Liver (tissue), 9 donors: Measurements from ENCODE around the gene CYP4A22. TPM values are rescaled to one million over a fixed set of nuclear protein-coding genes. Genes with fewer than 3 reads are reported as not detected.
"Not testable (repeated sequence)": the region's sequence is repeated elsewhere in the genome, so short reads cannot be mapped to it uniquely, and the experiment has no call there.

Source experiments
- DNase-seq: peaks from one replicate; pipeline ENCODE4 v3.0.0-alpha.2; 2017; ENCODE audit warnings: low spot score
- H3K27ac ChIP-seq, 2 donors: one replicate each; pipeline ENCODE4 v1.7.0; 2013; ENCODE audit warnings: inconsistent platforms in 2 of 2, low read length in 2 of 2, control low read depth in 1 of 2, low read depth in 1 of 2, mild to moderate bottlenecking in 1 of 2
- H3K27me3 ChIP-seq, 4 donors: one replicate each; pipeline versions ENCODE4 v1.6.1 to v1.7.0; 2013; ENCODE audit warnings: low read length in 3 of 4, inconsistent platforms in 1 of 4, mild to moderate bottlenecking in 1 of 4, moderate library complexity in 1 of 4; ENCODE audit not compliant: control insufficient read depth in 4 of 4, insufficient read depth in 4 of 4
- H3K36me3 ChIP-seq, 4 donors: one replicate each; pipeline versions ENCODE4 v1.6.1 to v1.7.0; 2013; ENCODE audit warnings: low read length in 3 of 4, mild to moderate bottlenecking in 3 of 4, low read depth in 1 of 4, moderate library complexity in 1 of 4; ENCODE audit not compliant: control insufficient read depth in 4 of 4, insufficient read depth in 3 of 4
- H3K4me1 ChIP-seq, 4 donors: one replicate each; pipeline versions ENCODE4 v1.6.1 to v1.7.0; 2013; ENCODE audit warnings: low read length in 3 of 4, mild to moderate bottlenecking in 3 of 4, moderate library complexity in 1 of 4; ENCODE audit not compliant: control insufficient read depth in 4 of 4, insufficient read depth in 4 of 4
- H3K4me3 ChIP-seq, 3 donors: one replicate each; pipeline versions ENCODE4 v1.6.1 to v1.7.0; 2013; ENCODE audit warnings: low read length in 3 of 3, control low read depth in 1 of 3, low read depth in 1 of 3, mild to moderate bottlenecking in 1 of 3
- H3K9ac ChIP-seq, 2 donors: one replicate each; pipeline ENCODE4 v1.7.0; 2013; ENCODE audit warnings: low read length in 2 of 2, mild to moderate bottlenecking in 2 of 2, moderate library complexity in 2 of 2, control low read depth in 1 of 2, low read depth in 1 of 2
- H3K9me3 ChIP-seq, 4 donors: one replicate each; pipeline versions ENCODE4 v1.6.1 to v1.7.0; 2013; ENCODE audit warnings: low read length in 3 of 4; ENCODE audit not compliant: control insufficient read depth in 4 of 4
- ATF3 ChIP-seq: IDR thresholded peaks from 2 replicates; pipeline ENCODE4 v1.6.1; 2016; ENCODE audit warnings: antibody characterized with exemption
- CTCF ChIP-seq: fragments of 150-350 bp; IDR thresholded peaks from 2 replicates; pipeline ENCODE4 v1.5.1; 2017; ENCODE audit warnings: improper control_type of control experiment, low read depth, low read length; ENCODE audit not compliant: missing input control
- FOXA2 ChIP-seq: IDR thresholded peaks from 2 replicates; pipeline ENCODE4 v1.6.1; 2016; ENCODE audit warnings: antibody characterized with exemption
- HNF4A ChIP-seq, 2 donors: conservative IDR thresholded peaks; 2 replicates each; pipeline ENCODE4 v1.6.1; 2016; ENCODE audit warnings: antibody characterized with exemption in 2 of 2, mild to moderate bottlenecking in 2 of 2
- HNF4G ChIP-seq: IDR thresholded peaks from 2 replicates; pipeline ENCODE4 v1.6.1; 2016; ENCODE audit warnings: antibody characterized with exemption
- MAX ChIP-seq: IDR thresholded peaks from 2 replicates; pipeline ENCODE4 v1.6.1; 2016; ENCODE audit warnings: antibody characterized with exemption
- RAD21 ChIP-seq, 2 donors: IDR thresholded peaks; 2 replicates each; pipeline ENCODE4 v1.6.1; 2016; ENCODE audit warnings: antibody characterized with exemption in 2 of 2, mild to moderate bottlenecking in 2 of 2
- SP1 ChIP-seq: IDR thresholded peaks from 2 replicates; pipeline ENCODE4 v1.6.1; 2018; ENCODE audit warnings: antibody characterized with exemption, mild to moderate bottlenecking
- TAF1 ChIP-seq: conservative IDR thresholded peaks from 2 replicates; pipeline ENCODE4 v1.6.1; 2016; ENCODE audit warnings: antibody characterized with exemption, mild to moderate bottlenecking
- YY1 ChIP-seq: IDR thresholded peaks from 2 replicates; pipeline ENCODE4 v1.6.1; 2016; ENCODE audit warnings: antibody characterized with exemption, mild to moderate bottlenecking
- ZBTB33 ChIP-seq: IDR thresholded peaks from 2 replicates; pipeline ENCODE4 v1.6.1; 2016; ENCODE audit warnings: antibody characterized with exemption
- WGBS: extraction: QIAGEN DNeasy Blood & Tissue Kit; methylation state at CpG from one replicate; pipeline ENCODE4 v1.1.7; 2013; 5-methylcytosine and 5-hydroxymethylcytosine counted together
- polyA plus RNA-seq, 2 donors: library from polyadenylated mRNA; stranded (reverse) in 1 of 2; unstranded in 1 of 2; fragments of 200-250 nt in 1 of 2; fragments of >200 nt in 1 of 2; fragmentation: Nextera tagmentation in 1 of 2; extraction: Ambion mirVana in 1 of 2; gene quantifications; one replicate each; pipeline versions ENCODE4 v1.2.1 to v1.2.3, GENCODE V29; 2013 to 2015
- total RNA-seq, 2 donors: library from RNA; depleted of rRNA; stranded (reverse); fragments of >200 nt; gene quantifications; one replicate each; pipeline ENCODE4 v1.2.3, GENCODE V29; 2014
- donor health status: healthy.
- donor health status: healthy.
- donor health status: healthy.
- donor health status: healthy.
- donor health status: healthy.

CYP4A22 gene
- total and polyA plus RNA-seq, 4 donors, result 18.3 to 95.7 (median 65.7) TPM

- TF ChIP-seq ATF3 (no peak), ZBTB33 (no peak), SP1 (peak; percentile 32), YY1 (no peak), HNF4G (peak; percentile 23), RAD21 (IDR thresholded peaks at IDR 0.05) (peak; percentile 85 to 93), HNF4A (conservative IDR thresholded peaks at IDR 0.05) (no peak)
Measured at GRCh38 chr1:47192458-47193384, 55.5 kb downstream of the CYP4A22 start (continued).

- H3K27me3 ChIP-seq, DNase-seq, H3K4me1 ChIP-seq, H3K4me3 ChIP-seq, H3K9ac ChIP-seq, H3K36me3 ChIP-seq, H3K9me3 ChIP-seq, H3K27ac ChIP-seq: not testable (repeated sequence)
- 88% methylated on average over 10 of the region's 10 CpGs for WGBS
Measured at GRCh38 chr1:47193496-47193895, 56.3 kb downstream of the CYP4A22 start.

GRCh38 chr1:47194311-47194710 lies 57.1 kb downstream of the CYP4A22 start:
- H3K27ac ChIP-seq, result no peak overlapping the region
- peaks cover 0 to 6% (median 3%) of the 10 kb centered on the region in 4 donors for H3K4me1 ChIP-seq
- H3K9ac ChIP-seq, result no peak overlapping the region
- H3K4me3 ChIP-seq, result no peak overlapping the region
- no peak for TF ChIP-seq SP1
- no peak for TF ChIP-seq HNF4G
- TF ChIP-seq CTCF, result no peak
- no peak for TF ChIP-seq MAX
- TF ChIP-seq FOXA2, result no peak
- no peak for TF ChIP-seq TAF1
- no peaks in the 10 kb centered on the region for H3K27me3 ChIP-seq
- no peaks in the 10 kb centered on the region for H3K36me3 ChIP-seq
- H3K9me3 ChIP-seq, result no peaks in the 10 kb centered on the region
- no peak for DNase-seq

GRCh38 chr1:47195981-47196380 lies 58.7 kb downstream of the CYP4A22 start:
- not testable (repeated sequence) for H3K27ac ChIP-seq, H3K4me3 ChIP-seq, H3K36me3 ChIP-seq, DNase-seq, H3K9ac ChIP-seq, H3K27me3 ChIP-seq, H3K9me3 ChIP-seq, H3K4me1 ChIP-seq
- 92% methylated on average over 9 of the region's 9 CpGs for WGBS
